ENCODE measurements around the gene MBNL1. TPM values are rescaled to one million over a fixed set of nuclear protein-coding genes. Genes with fewer than 3 reads are reported as not detected.

The MBNL1 gene
- total RNA-seq, 1 donor from 2014 or later, result 14.7 TPM

- Histone ChIP-seq H3K36me3 (no peaks in the 10 kb centered on the region), H3K4me2 (no peak overlapping the region), H3K27me3 (no peaks in the 10 kb centered on the region), H4K20me1 (ENCODE audit: low read depth) (no peaks in the 10 kb centered on the region), H3K9ac (no peak overlapping the region), H3K79me2 (ENCODE audit: low read depth) (no peaks in the 10 kb centered on the region), H3K4me1 (no peaks in the 10 kb centered on the region), H3K9me3 (ENCODE audit: low read depth) (no peaks in the 10 kb centered on the region), H3K4me3 (no peak overlapping the region), H3K27ac (no peak overlapping the region), H2AFZ (replicated peaks) (no peak overlapping the region), H3F3A (ENCODE audit: low read depth) (no peaks in the 10 kb centered on the region)
- H3K9me3 Mint-ChIP-seq, result no peaks in the 10 kb centered on the region
- peaks cover 4% of the 10 kb centered on the region for H3K36me3 Mint-ChIP-seq
- H3K27ac Mint-ChIP-seq, result no peak overlapping the region
- no peaks in the 10 kb centered on the region for H3K27me3 Mint-ChIP-seq (ENCODE audit: insufficient read depth, low read depth)
- H3K4me3 Mint-ChIP-seq, result no peak overlapping the region
- no peak for DNase-seq (ENCODE audit: low spot score)
- TF ChIP-seq EZH2phosphoT487 (IDR thresholded peaks at IDR 0.05), result no peak
- TF ChIP-seq EZH2 (IDR thresholded peaks at IDR 0.05), result no peak
- no peak for TF ChIP-seq CTCF (IDR thresholded peaks at IDR 0.05)
- H3K4me1 Mint-ChIP-seq, result peaks cover 10% of the 10 kb centered on the region
These were observed 176.5 kb downstream of the MBNL1 start for GRCh38 chr3:152445212-152445611.

GRCh38 chr3:152446495-152446894, 177.8 kb downstream of the MBNL1 start:
- Histone ChIP-seq H3K4me3 (no peak overlapping the region), H3K9me3 (ENCODE audit: low read depth) (no peaks in the 10 kb centered on the region), H3K4me2 (no peak overlapping the region), H2AFZ (replicated peaks) (no peak overlapping the region), H3K27ac (no peak overlapping the region), H3K79me2 (ENCODE audit: low read depth) (no peaks in the 10 kb centered on the region), H3K27me3 (no peaks in the 10 kb centered on the region), H4K20me1 (ENCODE audit: low read depth) (no peaks in the 10 kb centered on the region), H3F3A (ENCODE audit: low read depth) (no peaks in the 10 kb centered on the region), H3K4me1 (no peaks in the 10 kb centered on the region), H3K36me3 (no peaks in the 10 kb centered on the region), H3K9ac (no peak overlapping the region)
- Mint-ChIP-seq H3K36me3 (peaks cover 3% of the 10 kb centered on the region), H3K9me3 (no peaks in the 10 kb centered on the region), H3K27me3 (ENCODE audit: insufficient read depth, low read depth) (no peaks in the 10 kb centered on the region), H3K27ac (no peak overlapping the region), H3K4me3 (no peak overlapping the region), H3K4me1 (peaks cover 11% of the 10 kb centered on the region)
- DNase-seq (ENCODE audit: low spot score), result no peak
- TF ChIP-seq EZH2 (IDR thresholded peaks at IDR 0.05) (no peak), CTCF (IDR thresholded peaks at IDR 0.05) (no peak), EZH2phosphoT487 (IDR thresholded peaks at IDR 0.05) (no peak)

- no peak overlapping the region for H3K27ac Mint-ChIP-seq
- Histone ChIP-seq H3K36me3 (no peaks in the 10 kb centered on the region), H3K4me3 (no peak overlapping the region), H3K27ac (no peak overlapping the region), H3K4me2 (no peak overlapping the region), H3F3A (ENCODE audit: low read depth) (no peaks in the 10 kb centered on the region), H3K4me1 (no peaks in the 10 kb centered on the region), H3K27me3 (no peaks in the 10 kb centered on the region), H3K9ac (no peak overlapping the region), H2AFZ (replicated peaks) (no peak overlapping the region), H3K79me2 (ENCODE audit: low read depth) (no peaks in the 10 kb centered on the region), H4K20me1 (ENCODE audit: low read depth) (no peaks in the 10 kb centered on the region), H3K9me3 (ENCODE audit: low read depth) (no peaks in the 10 kb centered on the region)
- DNase-seq (ENCODE audit: low spot score), result no peak
- H3K36me3 Mint-ChIP-seq, result peaks cover 3% of the 10 kb centered on the region
- H3K4me1 Mint-ChIP-seq, result peaks cover 18% of the 10 kb centered on the region
- H3K27me3 Mint-ChIP-seq (ENCODE audit: insufficient read depth, low read depth), result no peaks in the 10 kb centered on the region
- H3K4me3 Mint-ChIP-seq, result no peak overlapping the region
- TF ChIP-seq CTCF (IDR thresholded peaks at IDR 0.05) (no peak), EZH2phosphoT487 (IDR thresholded peaks at IDR 0.05) (no peak), EZH2 (IDR thresholded peaks at IDR 0.05) (no peak)
- no peaks in the 10 kb centered on the region for H3K9me3 Mint-ChIP-seq
These were observed 178.8 kb downstream of the MBNL1 start for GRCh38 chr3:152447511-152447910.

All from neural progenitor cell (in vitro differentiated cells).